Chondrocyte (in vitro differentiated cells): ENCODE results near the gene CUBN. TPM values are rescaled to one million over a fixed set of nuclear protein-coding genes. Genes with fewer than 3 reads are reported as not detected.

Source experiments
- DNase-seq: peaks from one replicate; pipeline ENCODE4 v3.0.0; 2021; ENCODE audit warnings: mixed read lengths, low spot score
- H3K27ac Mint-ChIP-seq: one replicate; pipeline ENCODE4 v1.8.0; 2021; ENCODE audit warnings: mild to moderate bottlenecking, moderate library complexity, mixed read lengths; ENCODE audit not compliant: unreplicated experiment
- H3K27me3 Mint-ChIP-seq: 2 replicates; pipeline ENCODE4 v1.8.0; 2021; ENCODE audit warnings: low read depth, mixed read lengths
- H3K36me3 Mint-ChIP-seq: 2 replicates; pipeline ENCODE4 v1.8.0; 2021; ENCODE audit warnings: low read depth, mixed read lengths
- H3K4me1 Mint-ChIP-seq: 2 replicates; pipeline ENCODE4 v1.8.0; 2021; ENCODE audit warnings: low read depth, mild to moderate bottlenecking, mixed read lengths
- H3K4me3 Mint-ChIP-seq: one replicate; pipeline ENCODE4 v1.8.0; 2021; ENCODE audit warnings: mild to moderate bottlenecking, moderate library complexity, mixed read lengths; ENCODE audit not compliant: unreplicated experiment
- H3K9me3 Mint-ChIP-seq: 2 replicates; pipeline ENCODE4 v1.8.0; 2021; ENCODE audit warnings: low read depth, mixed read lengths
- CTCF ChIP-seq: fragments of 200-600 bp; sonication (generic); IDR thresholded peaks from 2 replicates; pipeline ENCODE4 v1.5.0; 2021; ENCODE audit warnings: antibody characterized with exemption, mild to moderate bottlenecking, moderate library complexity
- total RNA-seq: library from RNA; stranded (reverse); gene quantifications from 3 replicates; pipeline ENCODE4 v1.2.1, GENCODE V29; 2021

The CUBN gene
- total RNA-seq, 1 donor from 2014 or later, result 1.0 TPM

GRCh38 chr10:16904049-16904448 is 225.6 kb downstream of the CUBN start:
- peaks cover 3% of the 10 kb centered on the region for H3K4me1 Mint-ChIP-seq
- H3K27me3 Mint-ChIP-seq, result no peaks in the 10 kb centered on the region
- no peak overlapping the region for H3K27ac Mint-ChIP-seq

GRCh38 chr10:16902606-16903005 is 227.0 kb downstream of the CUBN start:
- H3K9me3 Mint-ChIP-seq, result peaks cover 10% of the 10 kb centered on the region
- DNase-seq, result no peak
- TF ChIP-seq CTCF, result no peak
- H3K4me3 Mint-ChIP-seq, result no peak overlapping the region
- no peaks in the 10 kb centered on the region for H3K27me3 Mint-ChIP-seq
- H3K36me3 Mint-ChIP-seq, result peaks cover 3% of the 10 kb centered on the region
- H3K27ac Mint-ChIP-seq, result no peak overlapping the region
- H3K4me1 Mint-ChIP-seq, result peaks cover 3% of the 10 kb centered on the region

More at GRCh38 chr10:16904049-16904448, 225.6 kb downstream of the CUBN start:
- DNase-seq, result no peak
- TF ChIP-seq CTCF, result no peak
- Mint-ChIP-seq H3K4me3 (no peak overlapping the region), H3K9me3 (peaks cover 10% of the 10 kb centered on the region), H3K36me3 (peaks cover 3% of the 10 kb centered on the region)

GRCh38 chr10:16901106-16901505 is 228.5 kb downstream of the CUBN start:
- TF ChIP-seq CTCF, result no peak
- Mint-ChIP-seq H3K27me3 (no peaks in the 10 kb centered on the region), H3K4me3 (no peak overlapping the region), H3K27ac (no peak overlapping the region), H3K4me1 (peaks cover 3% of the 10 kb centered on the region), H3K36me3 (peaks cover 3% of the 10 kb centered on the region), H3K9me3 (peaks cover 10% of the 10 kb centered on the region)
- DNase-seq, result no peak

GRCh38 chr10:16896993-16897392 is 232.6 kb downstream of the CUBN start:
- no peaks in the 10 kb centered on the region for H3K36me3 Mint-ChIP-seq
- H3K4me1 Mint-ChIP-seq, result peaks cover 1% of the 10 kb centered on the region
- H3K4me3 Mint-ChIP-seq, result no peak overlapping the region
- no peak for DNase-seq
- no peak for TF ChIP-seq CTCF
- H3K27me3 Mint-ChIP-seq, result no peaks in the 10 kb centered on the region
- no peak overlapping the region for H3K27ac Mint-ChIP-seq
- peaks cover 4% of the 10 kb centered on the region for H3K9me3 Mint-ChIP-seq

DNA sequence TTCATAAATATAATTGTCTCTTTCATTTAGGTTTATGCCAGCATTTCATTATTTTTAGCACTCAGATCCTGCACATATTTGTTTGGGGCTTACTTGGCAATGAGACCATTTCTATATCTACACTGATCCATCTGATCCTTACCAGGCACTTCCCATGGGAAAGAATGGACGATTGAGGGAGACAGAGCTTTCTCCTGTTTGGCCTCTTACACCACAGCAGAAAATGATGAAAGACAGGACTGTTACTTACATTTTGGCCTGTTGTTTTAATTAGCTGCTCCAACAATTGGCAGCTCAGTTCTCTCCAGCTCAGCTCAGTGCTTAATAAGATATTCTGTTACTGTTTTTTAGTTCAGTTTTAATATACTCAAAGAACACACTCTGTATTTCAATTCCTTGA is 234.8 kb downstream of the CUBN start:
- Mint-ChIP-seq H3K36me3 (no peaks in the 10 kb centered on the region), H3K27me3 (no peaks in the 10 kb centered on the region), H3K4me1 (peaks cover 9% of the 10 kb centered on the region), H3K4me3 (no peak overlapping the region), H3K9me3 (peaks cover 4% of the 10 kb centered on the region), H3K27ac (no peak overlapping the region)
- no peak for TF ChIP-seq CTCF
- DNase-seq, result no peak
